Caco-2 (cell line): ENCODE data around the gene EPS8L2. TPM values are rescaled to one million over a fixed set of nuclear protein-coding genes. Genes with fewer than 3 reads are reported as not detected.

Source experiments
- BruUV-seq: library from RNA; stranded (reverse); fragments of 400-500 nt; replicated peaks from 2 replicates; lab custom pipeline; 2021; lab: Mats Ljungman, UMichigan
- CTCF ChIA-PET: fragments of 300-600 bp; sonication (Branson Sonifier 250); formaldehyde crosslinking; loops from one replicate; lab custom pipeline; 2022; ENCODE audit warnings: antibody characterized with exemption; lab: Charles Lee
- POLR2A ChIA-PET: fragments of 300-600 bp; sonication (Branson Sonifier 250); formaldehyde crosslinking; loops from one replicate; lab custom pipeline; 2022; ENCODE audit warnings: antibody characterized with exemption; lab: Charles Lee
- DNase-seq, 2 experiments: peaks; one replicate each; pipeline versions ENCODE4 v3.0.0 to v3.0.0-alpha.2; 2020 to 2022
- H3K27me3 ChIP-seq: replicated peaks from 2 replicates; pipeline ENCODE4 v1.6.0; 2011; ENCODE audit warnings: low read length; ENCODE audit not compliant: control insufficient read depth, insufficient read depth
- H3K36me3 ChIP-seq: 2 replicates; pipeline ENCODE4 v1.5.1; 2011; ENCODE audit warnings: low read length; ENCODE audit not compliant: control insufficient read depth, insufficient read depth
- H3K4me1 ChIP-seq: fragments of 250-450 bp; sonication (Bioruptor Pico); 2 replicates; pipeline ENCODE4 v1.5.1; 2020; ENCODE audit warnings: mild to moderate bottlenecking
- H3K4me3 ChIP-seq: 2 replicates; pipeline ENCODE4 v1.5.1; 2011; ENCODE audit warnings: low read depth, mild to moderate bottlenecking, control low read depth, low read length
- H3K9me3 ChIP-seq: fragments of 250-450 bp; sonication (Bioruptor Pico); 2 replicates; pipeline ENCODE4 v1.5.1; 2020; ENCODE audit warnings: mild to moderate bottlenecking, moderate library complexity
- H3K27ac Mint-ChIP-seq: one replicate; pipeline ENCODE4 v1.8.0; 2022; ENCODE audit warnings: mixed read lengths; ENCODE audit not compliant: unreplicated experiment
- H3K27me3 Mint-ChIP-seq: one replicate; pipeline ENCODE4 v1.8.0; 2022; ENCODE audit warnings: mixed read lengths; ENCODE audit not compliant: insufficient read depth, unreplicated experiment
- H3K36me3 Mint-ChIP-seq: one replicate; pipeline ENCODE4 v1.8.0; 2022; ENCODE audit warnings: mild to moderate bottlenecking, mixed read lengths; ENCODE audit not compliant: insufficient read depth, unreplicated experiment
- H3K4me1 Mint-ChIP-seq: one replicate; pipeline ENCODE4 v1.8.0; 2022; ENCODE audit warnings: low read depth, mixed read lengths; ENCODE audit not compliant: unreplicated experiment
- H3K4me3 Mint-ChIP-seq: one replicate; pipeline ENCODE4 v1.8.0; 2022; ENCODE audit warnings: mild to moderate bottlenecking, moderate library complexity, mixed read lengths; ENCODE audit not compliant: unreplicated experiment
- H3K9me3 Mint-ChIP-seq: one replicate; pipeline ENCODE4 v1.8.0; 2022; ENCODE audit warnings: mixed read lengths; ENCODE audit not compliant: unreplicated experiment
- intact Hi-C: fragments of 100-400 bp; cut with micrococcal nuclease; formaldehyde crosslinking; loops from one replicate; pipeline ENCODE4 v1.10.0; 2022; ENCODE audit not compliant: unreplicated experiment
- total RNA-seq: library from RNA; stranded (reverse); gene quantifications from 2 replicates; pipeline ENCODE4 v1.2.3, GENCODE V29; 2022
- TF ChIP-seq, protein P1 (sequence below), 2 experiments: fragments of 200-600 bp in 1 of 2; IDR thresholded peaks; 1 replicate in 1 of 2; 2 replicates in 1 of 2; pipeline versions ENCODE4 v1.5.1 to v1.8.0; 2011 to 2022; ENCODE audit warnings: antibody characterized with exemption in 1 of 2, control low read depth in 1 of 2, inconsistent platforms in 1 of 2, low read depth in 1 of 2, low read length in 1 of 2, mild to moderate bottlenecking in 1 of 2, moderate library complexity in 1 of 2; ENCODE audit not compliant: insufficient read depth in 1 of 2, severe bottlenecking in 1 of 2, unreplicated experiment in 1 of 2

The EPS8L2 gene
- total RNA-seq, 1 experiment from 2014 or later, result 224 TPM

- H3K36me3 ChIP-seq, result peaks cover 7% of the 10 kb centered on the region
- Mint-ChIP-seq H3K36me3 (peaks cover 78% of the 10 kb centered on the region), H3K4me3 (no peak overlapping the region), H3K4me1 (no peaks in the 10 kb centered on the region), H3K27ac (peak overlapping the region; percentile 42), H3K27me3 (no peaks in the 10 kb centered on the region), H3K9me3 (no peaks in the 10 kb centered on the region)
- no peaks in the 10 kb centered on the region for H3K9me3 ChIP-seq
- BruUV-seq, result no TSS peak
- no peak overlapping the region for H3K4me3 ChIP-seq
- intact Hi-C loops, result loop anchor here (10.0 kb wide), 1 partner anchor 167 kb away; no protein-coding TSS in a partner anchor
- no peaks in the 10 kb centered on the region for H3K27me3 ChIP-seq
- POLR2A ChIA-PET, result interaction anchor here (0.6 kb wide), 1 partner anchor 26 kb away, joined by 3 read pairs; no protein-coding TSS in a partner anchor
- DNase-seq, result no peak
- TF ChIP-seq, protein P1, sequence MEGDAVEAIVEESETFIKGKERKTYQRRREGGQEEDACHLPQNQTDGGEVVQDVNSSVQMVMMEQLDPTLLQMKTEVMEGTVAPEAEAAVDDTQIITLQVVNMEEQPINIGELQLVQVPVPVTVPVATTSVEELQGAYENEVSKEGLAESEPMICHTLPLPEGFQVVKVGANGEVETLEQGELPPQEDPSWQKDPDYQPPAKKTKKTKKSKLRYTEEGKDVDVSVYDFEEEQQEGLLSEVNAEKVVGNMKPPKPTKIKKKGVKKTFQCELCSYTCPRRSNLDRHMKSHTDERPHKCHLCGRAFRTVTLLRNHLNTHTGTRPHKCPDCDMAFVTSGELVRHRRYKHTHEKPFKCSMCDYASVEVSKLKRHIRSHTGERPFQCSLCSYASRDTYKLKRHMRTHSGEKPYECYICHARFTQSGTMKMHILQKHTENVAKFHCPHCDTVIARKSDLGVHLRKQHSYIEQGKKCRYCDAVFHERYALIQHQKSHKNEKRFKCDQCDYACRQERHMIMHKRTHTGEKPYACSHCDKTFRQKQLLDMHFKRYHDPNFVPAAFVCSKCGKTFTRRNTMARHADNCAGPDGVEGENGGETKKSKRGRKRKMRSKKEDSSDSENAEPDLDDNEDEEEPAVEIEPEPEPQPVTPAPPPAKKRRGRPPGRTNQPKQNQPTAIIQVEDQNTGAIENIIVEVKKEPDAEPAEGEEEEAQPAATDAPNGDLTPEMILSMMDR (IDR thresholded peaks at IDR 0.05; ENCODE audit: insufficient read depth in 1 of 2, low read depth in 1 of 2, low read length in 1 of 2, severe bottlenecking in 1 of 2, unreplicated experiment in 1 of 2), result no peak
- CTCF ChIA-PET, result interaction anchor here (0.5 to 1.7 kb wide), 4 partner anchors 15 to 167 kb away, joined by 3 to 7 read pairs (median 4); no protein-coding TSS in a partner anchor
- no peaks in the 10 kb centered on the region for H3K4me1 ChIP-seq
Measured at GRCh38 chr11:721741-722345, 15.8 kb downstream of the EPS8L2 start.

DNA sequence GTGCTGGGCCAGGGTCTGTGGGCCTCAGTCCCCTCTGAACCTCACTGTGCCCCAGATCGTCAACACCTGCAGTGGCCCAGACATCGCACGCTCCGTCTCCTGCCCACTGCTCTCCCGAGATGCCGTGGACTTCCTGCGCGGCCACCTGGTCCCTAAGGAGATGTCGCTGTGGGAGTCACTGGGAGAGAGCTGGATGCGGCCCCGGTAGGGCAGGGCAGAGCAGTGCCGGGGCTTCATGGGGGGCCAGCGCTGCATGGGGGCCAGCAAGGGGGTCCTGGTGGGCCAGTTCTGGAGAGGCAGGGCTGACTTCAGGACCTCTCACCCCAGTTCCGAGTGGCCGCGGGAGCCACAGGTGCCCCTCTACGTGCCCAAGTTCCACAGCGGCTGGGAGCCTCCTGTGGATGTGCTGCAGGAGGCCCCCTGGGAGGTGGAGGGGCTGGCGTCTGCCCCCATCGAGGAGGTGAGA lies 16.3 kb downstream of the EPS8L2 start:
- BruUV-seq, result no TSS peak
- ChIA-PET CTCF (interaction anchor here (0.5 to 1.7 kb wide), 5 partner anchors 15 to 168 kb away, joined by 3 to 7 read pairs (median 3); no protein-coding TSS in a partner anchor), POLR2A (interaction anchor here (0.6 kb wide), 1 partner anchor 26 kb away, joined by 3 read pairs; no protein-coding TSS in a partner anchor)

More for the DNA sequence above, 16.3 kb downstream of the EPS8L2 start:
- Histone ChIP-seq H3K4me3 (no peak overlapping the region), H3K27me3 (no peaks in the 10 kb centered on the region), H3K4me1 (no peaks in the 10 kb centered on the region), H3K36me3 (peaks cover 7% of the 10 kb centered on the region), H3K9me3 (no peaks in the 10 kb centered on the region)
- no peaks in the 10 kb centered on the region for H3K4me1 Mint-ChIP-seq
- no peaks in the 10 kb centered on the region for H3K27me3 Mint-ChIP-seq
- no peak for DNase-seq
- H3K9me3 Mint-ChIP-seq, result no peaks in the 10 kb centered on the region
- no peak overlapping the region for H3K4me3 Mint-ChIP-seq
- peaks cover 76% of the 10 kb centered on the region for H3K36me3 Mint-ChIP-seq
- peak overlapping the region; percentile 42 for H3K27ac Mint-ChIP-seq
- intact Hi-C loops, result loop anchor here (10.0 kb wide), 1 partner anchor 168 kb away; no protein-coding TSS in a partner anchor
- TF ChIP-seq, protein P1 (IDR thresholded peaks at IDR 0.05; ENCODE audit: insufficient read depth in 1 of 2, low read depth in 1 of 2, low read length in 1 of 2, severe bottlenecking in 1 of 2, unreplicated experiment in 1 of 2), result no peak
